CMK (cell line): Measurements from ENCODE around the gene SLC35F3.
A peak's percentile ranks its signal among the peaks of the same experiment; 100 is the strongest.
"Not testable (repeated sequence)": the region's sequence is repeated elsewhere in the genome, so short reads cannot be mapped to it uniquely, and the experiment has no call there.

Experiments used
- DNase-seq: peaks from one replicate; pipeline ENCODE4 v3.0.0-alpha.2; 2010; ENCODE audit warnings: low read depth

SLC35F3 gene

GRCh38 chr1:234197839-234198238 is 293.4 kb downstream of the SLC35F3 start:
- no peak for DNase-seq

- DNase-seq = no peak
Measured at GRCh38 chr1:234199476-234200127, 295.1 kb downstream of the SLC35F3 start.

- no peak for DNase-seq
Measured at GRCh38 chr1:234200566-234200965, 296.1 kb downstream of the SLC35F3 start.

DNA sequence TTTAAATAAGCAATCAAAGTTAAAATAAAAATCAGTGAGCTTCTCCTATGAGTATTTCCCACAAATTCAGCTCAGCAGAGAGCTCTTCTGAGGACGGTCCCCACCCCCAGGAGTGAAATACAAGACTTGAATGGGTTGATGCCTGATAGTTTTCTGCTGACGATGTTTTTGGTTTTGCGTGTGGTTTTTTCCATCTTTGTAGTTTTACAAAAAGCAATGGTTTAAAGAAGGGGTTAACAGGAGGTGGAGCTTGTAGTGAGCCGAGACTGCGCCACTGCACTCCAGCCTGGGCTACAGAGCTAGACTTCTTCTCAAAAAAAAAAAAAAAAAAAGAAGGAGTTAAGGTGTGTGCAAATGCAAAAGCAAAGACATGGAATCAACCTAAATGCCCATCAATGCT is 297.1 kb downstream of the SLC35F3 start:
- DNase-seq = no peak

- no peak for DNase-seq
Measured at GRCh38 chr1:234205966-234206365, 301.5 kb downstream of the SLC35F3 start.

DNA sequence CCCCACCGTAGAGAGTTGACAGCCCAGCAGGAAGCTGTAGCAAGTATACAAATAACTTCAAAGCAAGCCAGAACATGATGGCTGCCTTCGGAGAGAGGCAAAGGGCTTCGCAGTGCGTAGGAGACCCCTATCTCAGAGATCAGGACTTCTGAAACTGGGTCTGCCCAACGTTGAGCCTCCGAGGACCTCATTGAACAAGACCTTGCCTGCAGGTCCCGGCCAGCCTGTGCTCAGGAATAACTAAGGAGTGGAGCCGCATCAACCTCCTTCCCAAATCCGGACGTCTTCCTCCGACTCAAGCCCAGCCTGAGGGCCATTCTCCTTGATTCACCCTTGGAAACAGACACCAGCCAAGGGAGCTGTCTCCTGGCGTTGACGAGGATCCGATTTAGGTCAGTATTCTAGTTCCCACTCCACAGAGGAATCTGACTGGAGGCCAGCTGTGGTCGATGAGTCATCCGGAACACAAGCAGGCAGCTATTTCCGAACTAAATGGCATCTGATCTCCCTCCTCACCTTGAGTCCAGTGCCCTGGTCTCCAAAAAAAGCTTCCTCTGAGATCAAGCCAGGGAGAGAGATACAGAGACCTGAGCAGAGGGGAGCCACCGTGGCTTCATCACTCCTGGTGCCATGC is 302.3 kb downstream of the SLC35F3 start:
- DNase-seq = no peak

DNA sequence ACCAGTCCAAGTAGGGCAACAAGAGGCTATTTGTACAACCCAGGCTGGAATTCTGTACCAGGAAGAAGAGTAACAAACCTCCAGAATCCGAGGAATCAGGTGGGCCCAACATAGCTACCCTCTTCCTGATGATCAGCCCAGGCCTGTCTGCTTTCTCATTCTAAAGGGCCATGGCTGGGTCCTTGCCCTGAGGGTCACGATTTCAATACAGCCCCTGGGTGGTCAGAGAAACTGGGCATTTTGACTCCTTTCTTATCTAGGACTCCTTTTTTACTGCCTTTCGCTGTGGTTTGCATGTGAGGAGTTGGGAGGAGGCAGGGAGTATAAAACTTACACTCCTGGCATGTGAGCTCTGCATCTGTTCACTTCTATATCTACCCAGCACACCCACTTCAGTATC is 303.9 kb downstream of the SLC35F3 start:
- no peak for DNase-seq

- no peak for DNase-seq
Measured at GRCh38 chr1:234208791-234209190, 304.3 kb downstream of the SLC35F3 start.

- not testable (repeated sequence) for DNase-seq
Measured at GRCh38 chr1:234210429-234210828, 306.0 kb downstream of the SLC35F3 start.

DNA sequence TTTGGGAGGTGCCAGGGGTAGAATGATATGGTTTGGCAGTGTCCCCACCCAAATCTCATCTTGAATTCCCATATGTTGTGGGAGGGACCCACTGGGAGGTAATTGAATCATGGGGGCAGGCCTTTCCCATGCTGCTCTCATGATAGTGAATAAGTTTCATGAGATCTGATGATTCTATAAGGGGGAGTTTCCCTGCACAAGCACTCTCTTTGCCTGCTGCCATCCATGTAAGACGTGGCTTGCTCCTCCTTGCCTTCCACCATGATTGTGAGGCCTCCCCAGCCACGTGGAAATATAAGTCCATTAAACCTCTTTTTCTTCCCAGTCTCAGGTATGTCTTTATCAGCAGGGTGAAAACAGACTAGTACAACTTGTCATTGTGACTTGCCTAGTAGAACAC is 307.4 kb downstream of the SLC35F3 start:
- DNase-seq = not testable (repeated sequence)

- DNase-seq = peak; percentile 40
Measured at GRCh38 chr1:234212764-234213657, 308.5 kb downstream of the SLC35F3 start.

GRCh38 chr1:234213658-234214128 is 309.2 kb downstream of the SLC35F3 start:
- DNase-seq = no peak

DNA sequence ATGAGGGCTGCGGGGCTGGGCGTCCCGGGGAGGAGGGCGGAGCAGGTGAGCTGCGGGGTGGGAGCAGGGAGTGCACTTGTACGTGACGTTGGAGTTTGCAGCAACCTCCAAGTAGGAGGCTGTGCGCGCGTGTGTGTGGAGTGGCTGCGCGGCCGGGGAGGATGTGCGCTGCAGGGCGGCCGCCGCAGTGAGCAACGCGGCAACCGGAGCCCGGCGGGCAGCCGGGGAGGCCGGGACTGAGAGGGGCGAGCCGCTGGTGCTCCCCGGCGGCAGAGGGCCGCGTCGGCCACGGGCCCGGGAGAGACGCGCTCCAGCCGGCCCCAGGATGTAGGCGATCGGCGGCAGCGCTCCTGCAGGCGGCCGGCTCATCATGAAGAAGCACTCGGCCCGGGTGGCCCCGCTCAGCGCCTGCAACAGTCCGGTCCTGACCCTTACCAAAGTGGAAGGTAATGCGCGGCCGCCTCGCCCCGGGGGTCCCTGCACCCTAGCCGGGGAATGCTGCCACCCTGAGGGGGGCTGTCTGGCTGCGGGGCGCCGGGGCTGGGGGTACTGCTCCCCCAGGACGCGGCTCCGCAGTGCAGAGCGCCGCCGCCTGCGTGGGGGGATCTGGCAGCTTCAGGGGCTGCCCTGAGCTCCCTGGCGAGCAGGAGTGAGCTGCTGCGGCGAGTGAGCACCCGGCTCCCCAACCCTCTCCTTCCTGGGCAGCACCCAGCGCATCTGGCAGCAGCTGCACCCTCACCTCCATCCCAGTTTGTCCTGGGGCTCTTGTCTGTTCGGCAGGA is 309.8 kb downstream of the SLC35F3 start:
- DNase-seq = no peak

DNA sequence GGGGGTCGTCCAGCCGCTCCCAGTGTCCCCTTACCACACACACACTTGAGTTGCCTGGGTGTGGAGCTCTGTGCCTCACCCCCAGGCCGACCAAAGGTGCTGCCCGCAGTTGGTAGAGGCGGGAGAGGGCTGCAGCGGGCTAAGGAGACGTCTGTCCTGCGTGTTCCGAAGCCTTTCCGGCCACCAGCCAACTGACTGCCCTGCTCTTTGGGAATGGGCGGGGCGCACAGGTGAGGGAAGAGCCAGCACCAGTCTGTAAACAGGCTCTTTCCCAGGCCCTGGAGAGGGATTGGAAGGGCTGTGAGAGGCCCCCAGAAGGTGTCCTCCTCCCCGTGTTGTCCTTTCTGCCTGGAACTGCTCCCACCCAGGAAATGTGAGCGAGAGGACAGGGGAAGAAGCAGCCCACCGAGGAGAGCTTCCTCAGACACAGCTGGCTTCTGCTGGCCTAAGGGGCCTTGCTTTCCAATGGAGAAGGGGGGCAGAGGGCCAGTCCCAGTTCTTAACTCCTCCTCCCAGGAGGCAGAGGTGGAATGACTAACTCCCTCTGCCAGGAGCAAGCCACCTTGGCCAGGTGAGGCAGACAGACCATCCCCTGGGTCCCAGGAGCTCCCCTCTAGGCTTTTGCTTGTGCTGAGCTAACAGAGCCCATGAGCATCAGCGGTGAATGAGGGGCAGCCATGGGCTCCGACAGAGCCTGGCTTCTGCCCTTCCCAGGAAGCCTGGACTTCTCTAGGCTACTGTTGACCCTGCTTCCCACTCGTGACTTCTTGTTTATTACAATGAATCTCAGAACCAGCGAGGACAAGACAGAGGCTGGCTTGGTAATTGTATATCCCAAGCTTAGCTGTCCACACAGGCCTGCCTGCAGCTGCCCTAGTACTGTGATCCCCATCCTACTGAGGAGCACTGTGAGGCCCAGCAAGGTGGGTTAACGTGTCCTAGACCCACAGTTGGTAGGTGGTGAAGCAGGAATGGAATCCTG is 310.7 kb downstream of the SLC35F3 start:
- no peak for DNase-seq

DNA sequence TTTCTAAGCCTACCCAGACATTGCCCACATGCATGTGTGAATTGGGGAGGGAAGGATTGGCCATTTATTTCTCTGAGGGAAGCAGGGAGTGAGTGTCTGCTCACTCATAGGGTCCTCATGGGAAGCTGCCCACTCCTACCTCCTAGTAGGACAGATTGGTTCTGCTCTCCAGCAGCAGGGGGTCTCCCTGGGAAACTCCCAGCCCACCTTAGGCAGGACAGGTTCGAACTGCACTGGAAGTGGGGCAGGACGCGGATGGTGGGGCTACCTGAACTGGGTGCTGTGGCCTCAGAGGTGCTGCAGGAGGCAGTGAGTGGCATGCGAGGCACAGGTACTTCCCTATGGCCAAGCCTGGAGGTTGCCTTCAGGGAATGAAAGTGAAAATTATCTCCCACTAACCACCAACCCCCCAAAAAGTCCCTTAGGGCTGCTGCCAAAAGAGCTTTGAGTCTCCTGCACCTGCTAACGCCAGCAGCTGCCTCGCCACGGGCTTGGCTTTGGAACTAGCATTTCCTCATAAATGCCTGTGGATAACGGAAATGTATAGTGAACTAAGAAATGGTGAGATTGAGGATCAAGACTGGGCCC is 311.7 kb downstream of the SLC35F3 start:
- DNase-seq = no peak

- no peak for DNase-seq
Measured at GRCh38 chr1:234217316-234217840, 312.9 kb downstream of the SLC35F3 start.

GRCh38 chr1:234218078-234218477 is 313.6 kb downstream of the SLC35F3 start:
- no peak for DNase-seq

- no peak for DNase-seq
Measured at GRCh38 chr1:234219711-234220110, 315.2 kb downstream of the SLC35F3 start.

DNA sequence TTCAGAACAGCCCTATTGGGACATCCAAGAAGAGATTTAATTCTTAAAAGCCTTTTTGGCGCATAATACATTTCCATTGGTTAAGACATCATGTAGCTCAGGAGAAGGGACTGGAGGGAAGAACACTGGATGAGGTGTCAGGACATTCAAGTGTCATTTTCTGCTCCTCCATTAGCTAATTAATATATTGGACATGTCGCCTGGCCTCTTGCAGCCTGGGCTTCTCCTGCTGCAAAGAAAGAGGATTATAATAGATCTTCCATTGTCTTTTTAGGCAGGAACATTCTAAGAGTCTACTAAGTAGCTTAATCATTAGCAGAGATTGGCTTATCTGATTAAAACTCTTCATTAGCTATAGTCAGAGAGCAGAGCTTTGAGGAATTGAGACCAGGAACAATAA is 317.1 kb downstream of the SLC35F3 start:
- DNase-seq = no peak
